ENCODE data around the gene TRMT61B. TPM values are rescaled to one million over a fixed set of nuclear protein-coding genes. Genes with fewer than 3 reads are reported as not detected.

Gene TRMT61B
- total RNA-seq, 1 donor from 2014 or later: 16.8 TPM

- H3K4me1 Mint-ChIP-seq: peaks cover 50% of the 10 kb centered on the region
- peak overlapping the region; percentile 87 for H3K27ac Mint-ChIP-seq
- peaks cover 13% of the 10 kb centered on the region for H3K36me3 Mint-ChIP-seq (ENCODE audit: low read depth)
- peak overlapping the region; percentile 99 for H3K4me3 Mint-ChIP-seq
- no peak for TF ChIP-seq CTCF (IDR thresholded peaks at IDR 0.05)
- ChIA-PET POLR2A (interaction anchor here (0.7 to 5.8 kb wide), 8 partner anchors 9 to 1005 kb away, joined by 3 to 118 read pairs (median 4); partner anchors contain the start of genes BABAM2, PPP1CB, RBKS and TRMT61B), CTCF (no interaction called here)
- DNase-seq (no peak), ATAC-seq (ENCODE audit: low read depth) (peak; percentile 3)
- no peaks in the 10 kb centered on the region for H3K27me3 Mint-ChIP-seq
- intact Hi-C loops (cut with micrococcal nuclease): loop anchor here (5.0 to 10.0 kb wide), 3 partner anchors 73 to 1249 kb away; partner anchors contain the start of genes MRPL33 and YPEL5
- no peaks in the 10 kb centered on the region for H3K9me3 Mint-ChIP-seq
Measured at GRCh38 chr2:28895189-28895893, 25.2 kb upstream of the TRMT61B start.

DNA sequence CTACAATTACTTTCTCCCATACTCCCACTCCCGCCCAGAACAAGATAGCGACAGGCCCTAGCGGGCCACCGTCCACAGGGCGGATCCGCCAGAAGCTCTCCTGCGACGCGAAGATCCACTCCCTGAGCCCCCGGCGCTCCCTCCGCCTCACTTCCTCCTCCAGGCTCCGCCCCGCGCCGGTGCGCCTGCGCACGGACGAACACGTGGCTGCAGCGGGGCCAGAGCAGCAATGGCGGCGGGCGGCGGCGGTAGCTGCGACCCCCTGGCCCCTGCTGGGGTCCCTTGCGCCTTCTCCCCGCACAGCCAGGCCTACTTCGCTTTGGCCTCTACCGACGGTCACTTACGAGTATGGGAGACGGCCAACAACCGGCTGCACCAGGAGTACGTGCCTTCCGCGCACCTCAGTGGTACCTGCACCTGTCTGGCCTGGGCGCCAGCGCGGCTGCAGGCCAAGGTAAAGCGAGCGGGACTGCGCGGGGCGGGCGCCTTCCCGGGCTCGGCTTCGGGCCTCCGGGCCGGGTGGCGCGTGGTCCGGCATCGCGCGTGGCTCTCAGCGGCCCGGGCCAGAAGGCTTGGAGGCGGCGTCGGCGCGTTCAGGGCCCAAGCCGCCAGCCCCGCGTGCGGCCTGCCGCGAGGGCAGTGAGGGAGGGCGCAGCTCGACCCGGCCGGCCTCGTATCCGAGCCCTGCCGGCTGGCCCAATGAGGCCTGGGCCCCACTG lies 24.5 kb upstream of the TRMT61B start, which contains the start of gene WDR43:
TSS of gene WDR43 (plus strand) at position 198 of the 719 bp plus-strand sequence. CDS start at position 230, 32 bp downstream.
- ChIA-PET CTCF (interaction anchor here (0.7 to 1.0 kb wide), 2 partner anchors 24 kb away, joined by 3 to 4 read pairs; partner anchors contain the start of gene TRMT61B), POLR2A (interaction anchor here (0.6 to 5.8 kb wide), 12 partner anchors 9 to 1266 kb away, joined by 3 to 118 read pairs (median 5); partner anchors contain the start of genes BABAM2, CCDC121, GPN1 and PPP1CB)
- H3K36me3 Mint-ChIP-seq (ENCODE audit: low read depth): peaks cover 13% of the 10 kb centered on the region
- intact Hi-C loops (cut with micrococcal nuclease): loop anchor here (1.0 to 10.0 kb wide), 7 partner anchors 24 to 1250 kb away; partner anchors contain the start of genes MRPL33, PPP1CB, TRMT61B and YPEL5
- H3K27ac Mint-ChIP-seq: peak within 1 kb of the TSS; percentile 87
- peak within 1 kb of the TSS; percentile 99 for H3K4me3 Mint-ChIP-seq
- DNase-seq (peak; percentile 99), ATAC-seq (ENCODE audit: low read depth) (peak; percentile 99)
- peaks cover 44% of the 10 kb centered on the region for H3K4me1 Mint-ChIP-seq
- no peaks in the 10 kb centered on the region for H3K27me3 Mint-ChIP-seq
- no peaks in the 10 kb centered on the region for H3K9me3 Mint-ChIP-seq
- no peak for TF ChIP-seq CTCF (IDR thresholded peaks at IDR 0.05)

- intact Hi-C loops (cut with micrococcal nuclease): loop anchor here (10.0 kb wide), 2 partner anchors 1119 to 1251 kb away; partner anchors contain the start of genes MRPL33 and YPEL5
- Mint-ChIP-seq H3K4me3 (peak overlapping the region; percentile 26), H3K27me3 (no peaks in the 10 kb centered on the region), H3K27ac (peak overlapping the region; percentile 30), H3K9me3 (no peaks in the 10 kb centered on the region), H3K4me1 (peaks cover 36% of the 10 kb centered on the region), H3K36me3 (ENCODE audit: low read depth) (peaks cover 13% of the 10 kb centered on the region)
- ChIA-PET POLR2A (interaction anchor here (3.1 to 5.8 kb wide), 2 partner anchors 23 to 142 kb away, joined by 17 to 118 read pairs; partner anchors contain the start of genes PPP1CB and TRMT61B), CTCF (interaction anchor here (0.6 kb wide), 1 partner anchor 10 kb away, joined by 4 read pairs; no protein-coding TSS in a partner anchor)
- DNase-seq (no peak), ATAC-seq (ENCODE audit: low read depth) (no peak)
- no peak for TF ChIP-seq CTCF (IDR thresholded peaks at IDR 0.05)
Measured at GRCh38 chr2:28893488-28893887, 23.4 kb upstream of the TRMT61B start.

DNA sequence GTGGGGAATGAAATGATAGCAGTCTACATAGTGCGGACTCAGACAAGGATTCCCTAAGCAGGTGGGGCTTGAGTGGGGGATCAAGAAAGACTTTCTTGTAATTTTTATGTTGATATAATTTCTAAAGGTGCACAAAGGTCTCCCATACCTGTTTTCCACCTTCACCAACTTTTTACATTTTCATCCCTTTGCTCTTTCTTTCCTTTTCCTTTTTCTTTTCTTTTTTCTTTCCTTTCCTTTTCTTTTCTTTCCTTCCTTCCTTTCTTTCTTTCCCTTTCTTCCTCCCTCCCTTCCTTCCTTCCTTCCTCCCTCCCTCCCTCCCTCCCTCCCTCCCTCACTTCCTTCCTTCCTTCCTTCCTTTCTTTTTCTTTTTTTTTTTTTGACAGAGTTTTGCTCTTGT lies 10.1 kb upstream of the TRMT61B start:
- Mint-ChIP-seq H3K27ac (no peak overlapping the region), H3K4me1 (no peaks in the 10 kb centered on the region), H3K4me3 (no peak overlapping the region), H3K36me3 (ENCODE audit: low read depth) (no peaks in the 10 kb centered on the region), H3K9me3 (no peaks in the 10 kb centered on the region), H3K27me3 (peaks cover 16% of the 10 kb centered on the region)
- POLR2A ChIA-PET: no interaction called here
- no peak for TF ChIP-seq CTCF (IDR thresholded peaks at IDR 0.05)
- ATAC-seq (ENCODE audit: low read depth) (no peak), DNase-seq (no peak)
- CTCF ChIA-PET: no interaction called here
- intact Hi-C loops (cut with micrococcal nuclease): no loop called here
